IMR-90 (cell line): ENCODE data around the gene ADAM12.

ENCODE experiments used
- MAFK ChIP-seq: IDR thresholded peaks from 2 replicates; pipeline ENCODE4 v1.6.1; 2012; ENCODE audit warnings: low read depth, low read length, improper control_type of control experiment
- MAZ ChIP-seq: IDR thresholded peaks from 2 replicates; pipeline ENCODE4 v1.6.1; 2012; ENCODE audit warnings: low read depth, mild to moderate bottlenecking, low read length, improper control_type of control experiment, moderate library complexity, borderline replicate concordance
- POLR2A ChIP-seq: IDR thresholded peaks from 2 replicates; pipeline ENCODE4 v1.6.1; 2012; ENCODE audit warnings: mild to moderate bottlenecking, low read depth, low read length
- TF ChIP-seq, protein P1 (sequence below): conservative IDR thresholded peaks from 2 replicates; pipeline ENCODE4 v1.5.1; 2012; ENCODE audit warnings: mild to moderate bottlenecking, low read depth, low read length, improper control_type of control experiment

GRCh38 chr10:126006906-126007305 is 381.4 kb downstream of the ADAM12 start:
- no peak for TF ChIP-seq MAZ
- TF ChIP-seq, protein P1, sequence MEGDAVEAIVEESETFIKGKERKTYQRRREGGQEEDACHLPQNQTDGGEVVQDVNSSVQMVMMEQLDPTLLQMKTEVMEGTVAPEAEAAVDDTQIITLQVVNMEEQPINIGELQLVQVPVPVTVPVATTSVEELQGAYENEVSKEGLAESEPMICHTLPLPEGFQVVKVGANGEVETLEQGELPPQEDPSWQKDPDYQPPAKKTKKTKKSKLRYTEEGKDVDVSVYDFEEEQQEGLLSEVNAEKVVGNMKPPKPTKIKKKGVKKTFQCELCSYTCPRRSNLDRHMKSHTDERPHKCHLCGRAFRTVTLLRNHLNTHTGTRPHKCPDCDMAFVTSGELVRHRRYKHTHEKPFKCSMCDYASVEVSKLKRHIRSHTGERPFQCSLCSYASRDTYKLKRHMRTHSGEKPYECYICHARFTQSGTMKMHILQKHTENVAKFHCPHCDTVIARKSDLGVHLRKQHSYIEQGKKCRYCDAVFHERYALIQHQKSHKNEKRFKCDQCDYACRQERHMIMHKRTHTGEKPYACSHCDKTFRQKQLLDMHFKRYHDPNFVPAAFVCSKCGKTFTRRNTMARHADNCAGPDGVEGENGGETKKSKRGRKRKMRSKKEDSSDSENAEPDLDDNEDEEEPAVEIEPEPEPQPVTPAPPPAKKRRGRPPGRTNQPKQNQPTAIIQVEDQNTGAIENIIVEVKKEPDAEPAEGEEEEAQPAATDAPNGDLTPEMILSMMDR = no peak
- TF ChIP-seq MAFK = no peak
- no peak for TF ChIP-seq POLR2A
